ENCODE data around the gene PROKR1. TPM values are rescaled to one million over a fixed set of nuclear protein-coding genes. Genes with fewer than 3 reads are reported as not detected.

The PROKR1 gene
- total RNA-seq, 2 donors from 2014 or later = not detected

GRCh38 chr2:68660658-68661057 lies 17.3 kb downstream of the PROKR1 start:
- H3K4me1 ChIP-seq = no peaks in the 10 kb centered on the region
- no peak for TF ChIP-seq CTCF (IDR thresholded peaks at IDR 0.05)
- H3K36me3 ChIP-seq = no peaks in the 10 kb centered on the region
- no peaks in the 10 kb centered on the region for H3K9me3 ChIP-seq
- no peaks in the 10 kb centered on the region for H3K27me3 ChIP-seq
- no peak for DNase-seq (ENCODE audit: low spot score)
- H3K4me3 ChIP-seq = no peak overlapping the region
- H3K27ac ChIP-seq = no peak overlapping the region

- no peak for TF ChIP-seq CTCF (IDR thresholded peaks at IDR 0.05)
- Histone ChIP-seq H3K27ac (no peak overlapping the region), H3K4me1 (no peaks in the 10 kb centered on the region), H3K27me3 (no peaks in the 10 kb centered on the region), H3K9me3 (no peaks in the 10 kb centered on the region), H3K36me3 (no peaks in the 10 kb centered on the region), H3K4me3 (no peak overlapping the region)
- no peak for DNase-seq (ENCODE audit: low spot score)
Observed at GRCh38 chr2:68662466-68662865, 19.1 kb downstream of the PROKR1 start.

- no peak for DNase-seq (ENCODE audit: low spot score)
- H3K27me3 ChIP-seq = no peaks in the 10 kb centered on the region
- no peak overlapping the region for H3K27ac ChIP-seq
- H3K4me1 ChIP-seq = no peaks in the 10 kb centered on the region
- H3K4me3 ChIP-seq = no peak overlapping the region
- TF ChIP-seq CTCF (IDR thresholded peaks at IDR 0.05) = no peak
- no peaks in the 10 kb centered on the region for H3K36me3 ChIP-seq
- no peaks in the 10 kb centered on the region for H3K9me3 ChIP-seq
Observed at GRCh38 chr2:68663371-68664156, 20.2 kb downstream of the PROKR1 start.

- TF ChIP-seq CTCF (IDR thresholded peaks at IDR 0.05) = no peak
- Histone ChIP-seq H3K27ac (no peak overlapping the region), H3K9me3 (no peaks in the 10 kb centered on the region), H3K4me1 (no peaks in the 10 kb centered on the region), H3K27me3 (no peaks in the 10 kb centered on the region), H3K36me3 (no peaks in the 10 kb centered on the region), H3K4me3 (no peak overlapping the region)
- no peak for DNase-seq (ENCODE audit: low spot score)
Observed at GRCh38 chr2:68667371-68667770, 24.0 kb downstream of the PROKR1 start.

GRCh38 chr2:68669651-68670050 lies 26.3 kb downstream of the PROKR1 start:
- H3K4me3 ChIP-seq = no peak overlapping the region
- H3K4me1 ChIP-seq = no peaks in the 10 kb centered on the region
- no peaks in the 10 kb centered on the region for H3K36me3 ChIP-seq
- no peak for DNase-seq (ENCODE audit: low spot score)
- TF ChIP-seq CTCF (IDR thresholded peaks at IDR 0.05) = no peak
- H3K9me3 ChIP-seq = no peaks in the 10 kb centered on the region
- no peaks in the 10 kb centered on the region for H3K27me3 ChIP-seq
- no peak overlapping the region for H3K27ac ChIP-seq

- Histone ChIP-seq H3K9me3 (peaks cover 0 to 14% of the 10 kb centered on the region in 2 donors), H3K27ac (no peak overlapping the region), H3K36me3 (no peaks in the 10 kb centered on the region), H3K4me3 (no peak overlapping the region), H3K27me3 (no peaks in the 10 kb centered on the region), H3K4me1 (no peaks in the 10 kb centered on the region)
- no peak for TF ChIP-seq CTCF (IDR thresholded peaks at IDR 0.05)
- DNase-seq (ENCODE audit: low spot score) = no peak
Observed at GRCh38 chr2:68671961-68672360, 28.6 kb downstream of the PROKR1 start.

All from right atrium auricular region (tissue), 2 donors.